ENCODE measurements around the gene MYDGF.

GRCh38 chr19:4688587-4688986, 18.4 kb upstream of the MYDGF start:
- no peak for TF ChIP-seq CTCF (conservative IDR thresholded peaks at IDR 0.05; ENCODE audit: low read depth, low read length)
- no peak for TF ChIP-seq EZH2phosphoT487 (IDR thresholded peaks at IDR 0.05; ENCODE audit: borderline replicate concordance, low read length)
- no peak for TF ChIP-seq EZH2 (IDR thresholded peaks at IDR 0.05; ENCODE audit: low read length, unreplicated experiment)

All from PC-3 (cell line).